Right lobe of liver (tissue), 4 donors: ENCODE data around the gene COQ9.

Experiments
- CTCF ChIP-seq, 4 donors: fragments of 200-600 bp in 3 of 4; fragments of 450-650 bp in 1 of 4; IDR thresholded peaks; one replicate each; pipeline versions ENCODE4 v1.5.1 to v1.8.0; 2016 to 2022; ENCODE audit warnings: antibody characterized with exemption in 4 of 4, mild to moderate bottlenecking in 2 of 4
- POLR2A ChIP-seq: fragments of 450-650 bp; IDR thresholded peaks from one replicate; pipeline ENCODE4 v1.6.1; 2017; ENCODE audit warnings: antibody characterized with exemption, mild to moderate bottlenecking
- donor health status: DM: no; HTN: no; CAD: no.
- donor health status: DM: no; HTN: no; CAD: no.
- donor health status: DM: no; HTN: yes; CAD: no.

DNA sequence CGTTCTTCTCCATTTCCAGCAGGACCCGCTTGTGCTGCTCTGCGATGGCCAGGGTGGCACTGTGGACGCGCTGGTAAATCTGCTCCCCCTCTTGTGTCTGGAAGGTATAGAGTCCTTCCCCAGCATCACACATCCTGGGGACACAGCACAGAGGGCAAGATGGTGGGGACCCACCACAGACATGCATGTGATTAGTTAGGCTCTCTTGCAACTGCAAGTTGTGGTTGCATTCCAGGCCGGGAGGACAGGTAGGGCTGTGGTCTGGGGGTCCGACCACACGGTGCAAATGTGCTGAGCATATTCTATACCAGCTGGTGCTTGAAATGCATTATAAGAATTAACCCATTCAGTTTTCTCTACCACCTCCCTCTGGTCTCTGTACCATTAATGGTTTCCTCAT is 26.6 kb downstream of the COQ9 start:
- no peak for TF ChIP-seq CTCF (IDR thresholded peaks at IDR 0.05)
- TF ChIP-seq POLR2A, result no peak
